ENCODE results near the gene DCLRE1A. TPM values are rescaled to one million over a fixed set of nuclear protein-coding genes. Genes with fewer than 3 reads are reported as not detected.

Gene DCLRE1A
- total RNA-seq, 1 donor from 2014 or later: 5.7 TPM

DNA sequence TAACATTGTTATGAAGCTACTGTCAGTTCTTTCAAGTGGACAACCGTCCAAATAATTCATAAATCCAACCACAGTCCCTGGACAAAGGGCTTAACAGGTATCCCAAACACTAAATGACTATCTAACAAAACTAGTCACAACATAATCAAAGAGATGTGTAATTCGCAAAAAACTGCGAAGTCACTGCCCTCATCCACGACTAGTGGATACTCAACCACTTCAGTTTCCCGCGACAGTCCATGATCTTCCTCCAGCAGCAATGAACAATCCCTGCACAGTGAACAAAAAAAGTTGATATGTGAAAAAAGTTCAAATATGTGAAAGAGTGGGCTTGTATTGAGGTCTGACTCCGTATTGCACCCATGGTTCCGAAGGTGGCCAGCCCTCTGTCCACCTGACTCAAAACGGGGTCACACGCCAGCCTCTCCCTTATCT lies 287 bp downstream of the DCLRE1A start:
- DNase-seq (ENCODE audit: low spot score): no peak
- TF ChIP-seq, protein P1, sequence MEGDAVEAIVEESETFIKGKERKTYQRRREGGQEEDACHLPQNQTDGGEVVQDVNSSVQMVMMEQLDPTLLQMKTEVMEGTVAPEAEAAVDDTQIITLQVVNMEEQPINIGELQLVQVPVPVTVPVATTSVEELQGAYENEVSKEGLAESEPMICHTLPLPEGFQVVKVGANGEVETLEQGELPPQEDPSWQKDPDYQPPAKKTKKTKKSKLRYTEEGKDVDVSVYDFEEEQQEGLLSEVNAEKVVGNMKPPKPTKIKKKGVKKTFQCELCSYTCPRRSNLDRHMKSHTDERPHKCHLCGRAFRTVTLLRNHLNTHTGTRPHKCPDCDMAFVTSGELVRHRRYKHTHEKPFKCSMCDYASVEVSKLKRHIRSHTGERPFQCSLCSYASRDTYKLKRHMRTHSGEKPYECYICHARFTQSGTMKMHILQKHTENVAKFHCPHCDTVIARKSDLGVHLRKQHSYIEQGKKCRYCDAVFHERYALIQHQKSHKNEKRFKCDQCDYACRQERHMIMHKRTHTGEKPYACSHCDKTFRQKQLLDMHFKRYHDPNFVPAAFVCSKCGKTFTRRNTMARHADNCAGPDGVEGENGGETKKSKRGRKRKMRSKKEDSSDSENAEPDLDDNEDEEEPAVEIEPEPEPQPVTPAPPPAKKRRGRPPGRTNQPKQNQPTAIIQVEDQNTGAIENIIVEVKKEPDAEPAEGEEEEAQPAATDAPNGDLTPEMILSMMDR (IDR thresholded peaks at IDR 0.05): no peak
- Mint-ChIP-seq H3K27me3 (ENCODE audit: low read depth) (no peaks in the 10 kb centered on the region), H3K4me3 (ENCODE audit: unreplicated experiment) (peak overlapping the region; percentile 94), H3K36me3 (ENCODE audit: low read depth) (peaks cover 3% of the 10 kb centered on the region), H3K27ac (ENCODE audit: unreplicated experiment) (peak overlapping the region; percentile 98), H3K9me3 (ENCODE audit: low read depth) (no peaks in the 10 kb centered on the region), H3K4me1 (ENCODE audit: low read depth) (peaks cover 34% of the 10 kb centered on the region)

DNA sequence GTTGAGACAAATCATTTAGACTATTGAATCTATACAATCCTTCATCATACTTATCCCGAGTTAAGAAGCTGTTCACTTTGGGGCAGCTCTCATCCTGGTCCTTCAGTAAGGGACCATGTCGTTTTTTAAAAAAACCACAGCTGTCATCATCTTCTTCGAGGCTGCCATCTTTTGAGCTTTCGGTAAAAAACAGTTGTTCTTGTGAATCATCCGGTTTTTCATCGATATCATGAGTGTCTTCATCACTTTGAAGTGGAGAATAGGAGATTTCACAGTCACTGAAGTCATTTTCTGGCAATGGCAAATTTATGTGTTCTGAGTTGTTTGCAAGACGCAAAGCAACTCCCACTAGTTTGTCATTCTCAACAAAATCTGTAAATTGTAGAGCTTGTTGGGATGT lies 3.9 kb downstream of the DCLRE1A start:
- H3K4me1 Mint-ChIP-seq (ENCODE audit: low read depth): peaks cover 7% of the 10 kb centered on the region
- TF ChIP-seq, protein P1 (IDR thresholded peaks at IDR 0.05): no peak
- H3K27me3 Mint-ChIP-seq (ENCODE audit: low read depth): no peaks in the 10 kb centered on the region
- H3K27ac Mint-ChIP-seq (ENCODE audit: unreplicated experiment): no peak overlapping the region
- peaks cover 7% of the 10 kb centered on the region for H3K36me3 Mint-ChIP-seq (ENCODE audit: low read depth)
- H3K4me3 Mint-ChIP-seq (ENCODE audit: unreplicated experiment): no peak overlapping the region
- H3K9me3 Mint-ChIP-seq (ENCODE audit: low read depth): no peaks in the 10 kb centered on the region
- no peak for DNase-seq (ENCODE audit: low spot score)

DNA sequence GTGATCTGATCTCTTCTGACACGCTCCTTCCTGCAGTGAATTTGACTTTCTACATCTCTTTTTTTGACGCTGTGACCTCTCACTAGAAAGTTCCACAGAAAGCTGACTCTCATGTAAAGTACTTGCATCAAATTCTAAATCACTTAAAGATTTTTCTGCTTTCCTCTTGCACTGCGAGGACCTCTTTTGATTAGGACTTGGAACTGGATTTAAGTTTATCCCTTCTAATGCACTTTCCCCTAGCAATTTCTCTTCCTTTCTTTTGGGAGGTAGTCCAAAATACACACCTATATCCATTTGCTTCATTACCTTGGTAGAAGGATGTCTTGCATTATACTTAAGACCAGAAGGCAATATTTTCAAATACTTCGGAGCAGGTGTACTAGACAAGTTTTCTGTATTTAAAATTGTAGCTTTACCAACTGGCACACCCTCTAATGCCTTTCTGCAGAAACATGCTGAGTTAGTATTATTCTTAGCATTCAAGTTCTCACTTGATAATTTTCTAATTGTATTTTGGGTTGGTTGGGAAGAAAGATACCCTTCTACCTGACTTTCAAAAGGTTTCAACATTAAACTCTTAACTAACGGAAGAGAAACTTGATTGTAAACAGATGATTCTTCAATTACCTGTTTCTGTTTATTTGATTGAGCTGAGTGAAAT lies 4.6 kb downstream of the DCLRE1A start:
- Mint-ChIP-seq H3K27ac (ENCODE audit: unreplicated experiment) (no peak overlapping the region), H3K4me1 (ENCODE audit: low read depth) (peaks cover 7% of the 10 kb centered on the region), H3K4me3 (ENCODE audit: unreplicated experiment) (no peak overlapping the region), H3K36me3 (ENCODE audit: low read depth) (peaks cover 7% of the 10 kb centered on the region), H3K9me3 (ENCODE audit: low read depth) (no peaks in the 10 kb centered on the region), H3K27me3 (ENCODE audit: low read depth) (no peaks in the 10 kb centered on the region)
- TF ChIP-seq, protein P1 (IDR thresholded peaks at IDR 0.05): no peak
- no peak for DNase-seq (ENCODE audit: low spot score)

DNA sequence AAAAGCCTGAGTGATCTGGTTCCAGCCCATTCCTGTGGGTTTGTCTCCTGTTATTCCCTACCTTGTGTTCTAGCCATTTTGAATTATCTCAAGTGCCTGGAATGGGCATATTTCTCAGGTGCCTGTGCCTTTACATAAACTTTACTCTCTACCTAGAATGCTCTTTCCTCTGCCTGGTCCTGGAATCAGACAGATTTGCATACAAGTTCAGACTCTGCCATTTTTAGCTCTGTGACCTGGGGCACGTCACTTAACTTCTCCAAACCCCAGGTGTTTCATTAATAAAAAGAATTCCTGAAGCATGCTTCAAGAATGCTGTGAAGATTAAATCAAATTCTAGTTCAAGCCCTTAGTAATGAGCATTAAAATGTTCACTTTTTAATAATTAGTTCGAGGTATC lies 7.8 kb downstream of the DCLRE1A start:
- Mint-ChIP-seq H3K4me1 (ENCODE audit: low read depth) (no peaks in the 10 kb centered on the region), H3K4me3 (ENCODE audit: unreplicated experiment) (no peak overlapping the region), H3K27me3 (ENCODE audit: low read depth) (no peaks in the 10 kb centered on the region), H3K9me3 (ENCODE audit: low read depth) (no peaks in the 10 kb centered on the region), H3K27ac (ENCODE audit: unreplicated experiment) (no peak overlapping the region), H3K36me3 (ENCODE audit: low read depth) (peaks cover 11% of the 10 kb centered on the region)
- TF ChIP-seq, protein P1 (IDR thresholded peaks at IDR 0.05): no peak
- no peak for DNase-seq (ENCODE audit: low spot score)

DNA sequence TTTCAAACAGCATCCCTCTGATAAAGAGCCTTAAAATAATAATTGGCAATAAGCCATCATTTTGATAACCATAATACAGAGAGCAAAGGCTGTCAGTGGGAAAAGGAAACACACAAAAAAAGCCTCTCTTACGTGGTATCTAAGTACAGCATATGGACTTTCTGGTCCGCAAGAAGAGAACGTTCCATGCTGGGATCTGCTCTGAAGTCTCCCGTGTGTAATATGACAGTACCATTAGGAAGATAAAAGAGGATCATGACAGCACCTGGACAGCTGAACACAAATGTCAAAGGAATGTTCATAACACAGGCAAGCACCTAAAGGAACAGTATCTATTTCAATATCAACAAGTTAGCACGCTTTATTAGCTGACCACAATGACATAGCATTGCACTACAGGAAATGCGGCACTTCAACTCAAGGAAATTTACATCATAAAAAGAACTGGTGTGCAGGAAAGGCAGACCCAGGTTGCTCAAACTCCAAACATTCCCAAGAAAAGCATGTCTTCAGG lies 9.9 kb downstream of the DCLRE1A start:
- H3K27ac Mint-ChIP-seq (ENCODE audit: unreplicated experiment): no peak overlapping the region
- TF ChIP-seq, protein P1 (IDR thresholded peaks at IDR 0.05): no peak
- DNase-seq (ENCODE audit: low spot score): no peak
- no peak overlapping the region for H3K4me3 Mint-ChIP-seq (ENCODE audit: unreplicated experiment)
- H3K9me3 Mint-ChIP-seq (ENCODE audit: low read depth): no peaks in the 10 kb centered on the region
- H3K4me1 Mint-ChIP-seq (ENCODE audit: low read depth): no peaks in the 10 kb centered on the region
- H3K36me3 Mint-ChIP-seq (ENCODE audit: low read depth): peaks cover 11% of the 10 kb centered on the region
- H3K27me3 Mint-ChIP-seq (ENCODE audit: low read depth): no peaks in the 10 kb centered on the region

Data from chondrocyte (in vitro differentiated cells).